Tibial nerve (tissue), 4 donors: ENCODE results near the gene SRRM5. TPM values are rescaled to one million over a fixed set of nuclear protein-coding genes. Genes with fewer than 3 reads are reported as not detected.
"Not testable (repeated sequence)": the region's sequence is repeated elsewhere in the genome, so short reads cannot be mapped to it uniquely, and the experiment has no call there.

Experiments
- DNase-seq, 2 donors: peaks; one replicate each; pipeline ENCODE4 v3.0.0-alpha.2; 2019; ENCODE audit warnings: low spot score in 2 of 2
- H3K27ac ChIP-seq, 4 donors: fragments of 200-600 bp; sonication (generic) in 3 of 4; one replicate each; pipeline ENCODE4 v1.5.1; 2017 to 2019; ENCODE audit warnings: mild to moderate bottlenecking in 1 of 4
- H3K27me3 ChIP-seq, 2 donors: fragments of 200-600 bp; sonication (generic) in 1 of 2; one replicate each; pipeline versions ENCODE4 v1.5.1 to v1.6.0; 2017 to 2019
- H3K36me3 ChIP-seq, 3 donors: fragments of 200-600 bp; sonication (generic); one replicate each; pipeline ENCODE4 v1.5.1; 2018 to 2019
- H3K4me1 ChIP-seq, 4 donors: fragments of 200-600 bp; sonication (generic) in 3 of 4; one replicate each; pipeline ENCODE4 v1.5.1; 2017 to 2019
- H3K4me3 ChIP-seq, 4 donors: fragments of 200-600 bp; sonication (generic) in 3 of 4; one replicate each; pipeline ENCODE4 v1.5.1; 2017 to 2019; ENCODE audit warnings: mild to moderate bottlenecking in 1 of 4, moderate library complexity in 1 of 4
- H3K9me3 ChIP-seq, 4 donors: fragments of 200-600 bp; sonication (generic) in 3 of 4; one replicate each; pipeline ENCODE4 v1.5.1; 2017 to 2019
- CTCF ChIP-seq, 5 experiments: fragments of 200-600 bp in 3 of 5; fragments of 450-650 bp in 2 of 5; sonication (generic) in 3 of 5; IDR thresholded peaks; one replicate each; pipeline ENCODE4 v1.5.1; 2016 to 2019; ENCODE audit warnings: antibody characterized with exemption in 5 of 5, mild to moderate bottlenecking in 3 of 5, moderate library complexity in 2 of 5
- EP300 ChIP-seq, 2 donors: sonication (generic); formaldehyde crosslinking; IDR thresholded peaks; one replicate each; pipeline ENCODE4 v1.6.1; 2017; ENCODE audit warnings: antibody characterized with exemption in 2 of 2, mild to moderate bottlenecking in 1 of 2
- POLR2A ChIP-seq, 2 donors: fragments of 450-650 bp; IDR thresholded peaks; one replicate each; pipeline ENCODE4 v1.6.1; 2017; ENCODE audit warnings: antibody characterized with exemption in 2 of 2, mild to moderate bottlenecking in 2 of 2, moderate library complexity in 2 of 2
- WGBS, 2 donors: methylation state at CpG; one replicate each; pipeline ENCODE4 v1.1.5; 2018; 5-methylcytosine and 5-hydroxymethylcytosine counted together
- total RNA-seq, 4 donors: library from RNA; depleted of rRNA; stranded (reverse); fragments of >200 nt; gene quantifications; one replicate each; pipeline ENCODE4 v1.1.0, GENCODE V29; 2016

SRRM5 gene
- total RNA-seq, 4 donors from 2014 or later: 0.20 to 0.84 (median 0.52) TPM

- DNase-seq: no peak
- no peak overlapping the region for H3K4me3 ChIP-seq
- peak overlapping the region in 1 of 4 donors; percentile 3 for H3K27ac ChIP-seq
- no peaks in the 10 kb centered on the region for H3K9me3 ChIP-seq
- H3K36me3 ChIP-seq: peaks cover 0 to 49% (median 6%) of the 10 kb centered on the region in 3 donors
- no peak for TF ChIP-seq EP300 (IDR thresholded peaks at IDR 0.05)
- peak in 2 of 5 experiments; percentile 5 to 14 for TF ChIP-seq CTCF (IDR thresholded peaks at IDR 0.05)
- TF ChIP-seq POLR2A (IDR thresholded peaks at IDR 0.05): no peak
- no peaks in the 10 kb centered on the region for H3K27me3 ChIP-seq
- peaks cover 0 to 36% (median 21%) of the 10 kb centered on the region in 4 donors for H3K4me1 ChIP-seq
- WGBS, 2 donors: 63 to 69% methylated on average over 4 of the region's 4 CpGs
Observed at GRCh38 chr19:43599635-43600295, 12.1 kb upstream of the SRRM5 start.

GRCh38 chr19:43600326-43600725, 11.6 kb upstream of the SRRM5 start:
- DNase-seq, H3K27me3 ChIP-seq, H3K9me3 ChIP-seq, H3K4me3 ChIP-seq: not testable (repeated sequence)
- 64 to 70% methylated on average over 5 of the region's 5 CpGs for WGBS, 2 donors
- H3K36me3 ChIP-seq: peaks cover 0 to 52% (median 6%) of the 10 kb centered on the region in 3 donors
- H3K4me1 ChIP-seq: peaks cover 0 to 31% (median 16%) of the 10 kb centered on the region in 4 donors
- H3K27ac ChIP-seq: peak overlapping the region in 1 of 4 donors; percentile 3

GRCh38 chr19:43605875-43606568, 5.9 kb upstream of the SRRM5 start:
- H3K4me1 ChIP-seq: peaks cover 0 to 9% (median 0%) of the 10 kb centered on the region in 4 donors
- H3K27ac ChIP-seq: no peak overlapping the region
- no peak for DNase-seq
- H3K36me3 ChIP-seq: peaks cover 0 to 49% (median 0%) of the 10 kb centered on the region in 3 donors
- no peaks in the 10 kb centered on the region for H3K27me3 ChIP-seq
- 60 to 66% methylated on average over 7 of the region's 7 CpGs for WGBS, 2 donors
- H3K9me3 ChIP-seq: no peaks in the 10 kb centered on the region
- no peak for TF ChIP-seq EP300 (IDR thresholded peaks at IDR 0.05)
- no peak for TF ChIP-seq CTCF (IDR thresholded peaks at IDR 0.05)
- no peak for TF ChIP-seq POLR2A (IDR thresholded peaks at IDR 0.05)
- H3K4me3 ChIP-seq: no peak overlapping the region

- no peak overlapping the region for H3K27ac ChIP-seq
- WGBS, 2 donors: 88 to 92% methylated on average over 7 of the region's 7 CpGs
- DNase-seq: no peak
- no peaks in the 10 kb centered on the region for H3K27me3 ChIP-seq
- H3K9me3 ChIP-seq: no peaks in the 10 kb centered on the region
- no peak for TF ChIP-seq CTCF (IDR thresholded peaks at IDR 0.05)
- TF ChIP-seq POLR2A (IDR thresholded peaks at IDR 0.05): no peak
- no peak for TF ChIP-seq EP300 (IDR thresholded peaks at IDR 0.05)
- peaks cover 0 to 46% (median 0%) of the 10 kb centered on the region in 3 donors for H3K36me3 ChIP-seq
- H3K4me3 ChIP-seq: no peak overlapping the region
- H3K4me1 ChIP-seq: peaks cover 0 to 10% (median 0%) of the 10 kb centered on the region in 4 donors
Observed at GRCh38 chr19:43606569-43607229, 5.2 kb upstream of the SRRM5 start.

- Histone ChIP-seq H3K36me3 (peaks cover 0 to 46% (median 0%) of the 10 kb centered on the region in 3 donors), H3K27ac (no peak overlapping the region)
- WGBS, 2 donors: 68 to 79% methylated on average over 26 to 28 of the region's 28 CpGs
Observed at GRCh38 chr19:43607238-43608205, 4.4 kb upstream of the SRRM5 start.

More at GRCh38 chr19:43607238-43608205, 4.4 kb upstream of the SRRM5 start:
- Histone ChIP-seq H3K4me3 (no peak overlapping the region), H3K9me3 (no peaks in the 10 kb centered on the region), H3K27me3 (no peaks in the 10 kb centered on the region), H3K4me1 (peaks cover 0 to 10% (median 0%) of the 10 kb centered on the region in 4 donors)
- DNase-seq: no peak
- TF ChIP-seq EP300 (IDR thresholded peaks at IDR 0.05) (no peak), POLR2A (IDR thresholded peaks at IDR 0.05) (no peak), CTCF (IDR thresholded peaks at IDR 0.05) (no peak)
